Esophagus muscularis mucosa (tissue), 3 donors: ENCODE data around the gene DPM1.

Source experiments
- POLR2A ChIP-seq: fragments of 450-650 bp; IDR thresholded peaks from one replicate; pipeline ENCODE4 v1.6.1; 2017; ENCODE audit warnings: antibody characterized with exemption, moderate library complexity, mild to moderate bottlenecking, low read depth
- POLR2AphosphoS5 ChIP-seq, 2 donors: sonication (generic); formaldehyde crosslinking; IDR thresholded peaks; one replicate each; pipeline ENCODE4 v1.6.1; 2017; ENCODE audit warnings: antibody characterized with exemption in 2 of 2
- TF ChIP-seq, protein P1 (sequence below), 3 experiments: fragments of 200-600 bp in 2 of 3; fragments of 450-650 bp in 1 of 3; sonication (generic) in 2 of 3; IDR thresholded peaks; one replicate each; pipeline ENCODE4 v1.5.1; 2017 to 2019; ENCODE audit warnings: antibody characterized with exemption in 3 of 3, mild to moderate bottlenecking in 2 of 3, moderate library complexity in 1 of 3

DNA sequence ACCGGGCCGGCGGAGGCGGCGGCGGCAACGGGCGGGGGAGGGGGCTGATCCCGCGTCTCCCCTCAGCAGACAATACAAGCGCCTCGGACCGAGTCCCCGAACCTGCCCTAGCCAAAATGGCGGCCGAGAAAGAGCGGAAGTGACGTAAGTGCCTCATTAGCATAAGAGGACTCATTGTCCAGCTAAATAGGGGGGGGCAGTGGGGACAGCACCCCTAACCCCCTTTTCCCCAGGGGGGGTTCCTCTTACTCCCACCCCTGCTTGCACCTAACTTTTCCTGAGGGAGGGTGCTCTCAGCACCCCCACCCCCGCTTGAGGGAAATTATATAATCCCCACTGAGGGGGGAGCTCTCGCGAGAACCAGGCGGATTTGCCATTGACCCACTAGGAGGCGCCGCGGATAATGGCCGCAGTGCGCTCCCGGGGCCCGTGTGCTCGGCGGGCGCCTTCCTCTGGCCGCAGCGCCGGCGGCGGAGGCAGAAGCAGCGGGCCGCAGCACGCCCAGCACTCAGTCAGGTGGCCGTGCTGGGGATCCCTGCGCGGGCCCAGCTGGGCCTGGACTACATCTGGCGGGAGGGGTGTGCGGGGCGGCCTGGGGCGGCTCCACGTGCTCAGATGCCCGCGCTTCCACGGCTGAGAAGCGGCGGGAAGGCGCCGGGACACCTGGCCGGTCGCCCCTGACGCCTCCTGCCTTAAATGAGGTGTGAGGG lies 26.9 kb downstream of the DPM1 start, which contains the start of gene ADNP:
- TF ChIP-seq, protein P1, sequence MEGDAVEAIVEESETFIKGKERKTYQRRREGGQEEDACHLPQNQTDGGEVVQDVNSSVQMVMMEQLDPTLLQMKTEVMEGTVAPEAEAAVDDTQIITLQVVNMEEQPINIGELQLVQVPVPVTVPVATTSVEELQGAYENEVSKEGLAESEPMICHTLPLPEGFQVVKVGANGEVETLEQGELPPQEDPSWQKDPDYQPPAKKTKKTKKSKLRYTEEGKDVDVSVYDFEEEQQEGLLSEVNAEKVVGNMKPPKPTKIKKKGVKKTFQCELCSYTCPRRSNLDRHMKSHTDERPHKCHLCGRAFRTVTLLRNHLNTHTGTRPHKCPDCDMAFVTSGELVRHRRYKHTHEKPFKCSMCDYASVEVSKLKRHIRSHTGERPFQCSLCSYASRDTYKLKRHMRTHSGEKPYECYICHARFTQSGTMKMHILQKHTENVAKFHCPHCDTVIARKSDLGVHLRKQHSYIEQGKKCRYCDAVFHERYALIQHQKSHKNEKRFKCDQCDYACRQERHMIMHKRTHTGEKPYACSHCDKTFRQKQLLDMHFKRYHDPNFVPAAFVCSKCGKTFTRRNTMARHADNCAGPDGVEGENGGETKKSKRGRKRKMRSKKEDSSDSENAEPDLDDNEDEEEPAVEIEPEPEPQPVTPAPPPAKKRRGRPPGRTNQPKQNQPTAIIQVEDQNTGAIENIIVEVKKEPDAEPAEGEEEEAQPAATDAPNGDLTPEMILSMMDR (IDR thresholded peaks at IDR 0.05), result peak; percentile 67 to 75 (median 69)
- peak; percentile 44 for TF ChIP-seq POLR2A
- peak; percentile 85 to 89 for TF ChIP-seq POLR2AphosphoS5 (IDR thresholded peaks at IDR 0.05)
